Fibroblast of villous mesenchyme (primary cell): ENCODE data around the gene AFDN. TPM values are rescaled to one million over a fixed set of nuclear protein-coding genes. Genes with fewer than 3 reads are reported as not detected.

ENCODE experiments used
- DNase-seq: peaks from one replicate; pipeline ENCODE4 v3.0.0-alpha.2; 2010; ENCODE audit warnings: low read depth
- H3K4me3 ChIP-seq: 2 replicates; pipeline ENCODE4 v1.5.1; 2011; ENCODE audit warnings: low read depth, mild to moderate bottlenecking, low read length
- total RNA-seq: library from RNA; depleted of rRNA; stranded (reverse); fragments of >200 nt; gene quantifications from 2 replicates; pipeline ENCODE4 v1.2.3, GENCODE V29; 2012
- TF ChIP-seq, protein P1 (sequence below): IDR thresholded peaks from 2 replicates; pipeline ENCODE4 v1.5.1; 2012; ENCODE audit warnings: low read depth, mild to moderate bottlenecking, low read length; ENCODE audit not compliant: insufficient read depth

Gene AFDN
- total RNA-seq, 1 donor, result 37.1 TPM

DNA sequence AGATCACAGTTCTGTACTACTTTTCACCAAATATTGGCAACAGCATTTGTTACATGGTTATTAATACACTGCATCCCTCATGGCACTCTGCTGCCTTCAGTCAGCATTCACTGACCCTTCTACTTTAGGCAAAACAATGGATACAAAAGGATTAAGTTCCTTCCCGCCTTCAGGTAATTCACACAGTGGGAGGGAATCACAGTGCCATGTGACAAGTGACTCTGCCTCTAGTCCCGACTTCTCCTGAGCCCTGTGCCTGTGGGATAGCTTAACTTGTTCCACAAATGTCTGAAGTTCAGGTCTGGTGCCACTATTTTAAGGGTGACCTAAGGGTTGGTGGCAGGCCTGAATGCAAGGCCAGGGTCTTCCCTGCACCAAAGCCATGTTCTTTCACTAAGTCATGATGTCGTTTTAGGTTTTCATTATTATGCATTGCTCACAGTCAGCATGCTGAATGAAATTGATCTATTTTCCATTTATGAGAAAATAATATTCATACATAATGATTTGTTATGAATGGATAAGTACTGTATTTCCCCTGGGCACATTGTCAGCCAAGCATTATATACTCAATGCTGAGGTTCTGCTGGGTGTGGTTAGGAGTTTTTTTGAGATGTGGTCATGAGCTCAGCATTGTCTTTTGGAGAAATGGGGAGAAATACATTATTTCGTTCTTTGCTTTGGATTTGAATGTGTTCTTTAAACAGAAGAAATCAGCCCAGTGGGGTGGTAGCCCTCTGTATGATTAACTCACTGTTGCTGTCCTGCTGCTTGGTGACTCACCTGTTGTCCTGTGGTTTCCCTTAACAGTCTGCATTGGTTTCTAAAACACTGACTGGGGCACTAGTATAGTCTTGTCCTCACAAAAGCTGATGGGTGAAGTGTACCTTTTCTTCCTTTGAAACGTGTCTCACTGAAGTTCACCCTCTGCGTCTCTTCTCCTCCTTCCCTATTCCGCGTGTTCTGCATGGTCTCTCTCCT, 66.4 kb downstream of the AFDN start:
- TF ChIP-seq, protein P1, sequence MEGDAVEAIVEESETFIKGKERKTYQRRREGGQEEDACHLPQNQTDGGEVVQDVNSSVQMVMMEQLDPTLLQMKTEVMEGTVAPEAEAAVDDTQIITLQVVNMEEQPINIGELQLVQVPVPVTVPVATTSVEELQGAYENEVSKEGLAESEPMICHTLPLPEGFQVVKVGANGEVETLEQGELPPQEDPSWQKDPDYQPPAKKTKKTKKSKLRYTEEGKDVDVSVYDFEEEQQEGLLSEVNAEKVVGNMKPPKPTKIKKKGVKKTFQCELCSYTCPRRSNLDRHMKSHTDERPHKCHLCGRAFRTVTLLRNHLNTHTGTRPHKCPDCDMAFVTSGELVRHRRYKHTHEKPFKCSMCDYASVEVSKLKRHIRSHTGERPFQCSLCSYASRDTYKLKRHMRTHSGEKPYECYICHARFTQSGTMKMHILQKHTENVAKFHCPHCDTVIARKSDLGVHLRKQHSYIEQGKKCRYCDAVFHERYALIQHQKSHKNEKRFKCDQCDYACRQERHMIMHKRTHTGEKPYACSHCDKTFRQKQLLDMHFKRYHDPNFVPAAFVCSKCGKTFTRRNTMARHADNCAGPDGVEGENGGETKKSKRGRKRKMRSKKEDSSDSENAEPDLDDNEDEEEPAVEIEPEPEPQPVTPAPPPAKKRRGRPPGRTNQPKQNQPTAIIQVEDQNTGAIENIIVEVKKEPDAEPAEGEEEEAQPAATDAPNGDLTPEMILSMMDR, result no peak
- DNase-seq, result peak; percentile 4
- no peak overlapping the region for H3K4me3 ChIP-seq

DNA sequence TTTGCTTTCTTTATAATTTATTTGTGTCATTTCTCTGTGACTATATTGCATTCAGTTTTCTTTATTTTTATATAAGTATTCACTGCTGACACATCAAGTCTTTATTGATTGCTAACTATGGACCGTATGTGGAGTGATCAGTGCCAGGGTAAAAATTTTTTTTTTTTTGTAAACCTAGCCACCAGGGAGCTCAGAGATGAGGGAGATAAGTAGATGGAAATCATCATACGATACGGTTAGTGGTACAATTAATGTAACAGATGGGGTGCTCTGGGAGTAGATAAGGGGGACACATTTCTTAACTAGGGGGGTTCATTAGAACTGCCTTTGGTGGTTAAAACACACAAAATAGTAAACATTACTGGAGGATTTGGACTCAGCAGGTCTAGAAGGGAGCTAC, 68.3 kb downstream of the AFDN start:
- TF ChIP-seq, protein P1, result no peak
- H3K4me3 ChIP-seq, result no peak overlapping the region
- no peak for DNase-seq

DNA sequence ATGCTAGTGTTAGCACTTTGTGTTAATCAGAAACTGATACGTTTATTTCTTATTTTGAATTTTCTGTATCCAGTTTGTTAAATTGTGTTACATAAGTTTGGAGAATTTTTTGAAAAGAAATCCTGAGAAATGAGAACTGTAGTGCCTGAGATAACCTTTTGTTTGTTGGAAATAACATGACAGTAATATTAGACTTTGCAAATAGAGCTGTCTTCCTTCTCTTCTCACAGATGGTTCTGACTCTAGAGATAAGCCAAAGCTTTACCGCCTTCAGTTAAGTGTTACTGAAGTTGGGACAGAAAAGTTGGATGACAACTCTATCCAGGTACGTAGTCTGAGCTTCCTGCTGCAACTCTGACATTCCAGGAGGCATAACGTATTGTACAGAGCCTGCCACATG, 69.9 kb downstream of the AFDN start:
- no peak for DNase-seq
- TF ChIP-seq, protein P1, result no peak
- no peak overlapping the region for H3K4me3 ChIP-seq

DNA sequence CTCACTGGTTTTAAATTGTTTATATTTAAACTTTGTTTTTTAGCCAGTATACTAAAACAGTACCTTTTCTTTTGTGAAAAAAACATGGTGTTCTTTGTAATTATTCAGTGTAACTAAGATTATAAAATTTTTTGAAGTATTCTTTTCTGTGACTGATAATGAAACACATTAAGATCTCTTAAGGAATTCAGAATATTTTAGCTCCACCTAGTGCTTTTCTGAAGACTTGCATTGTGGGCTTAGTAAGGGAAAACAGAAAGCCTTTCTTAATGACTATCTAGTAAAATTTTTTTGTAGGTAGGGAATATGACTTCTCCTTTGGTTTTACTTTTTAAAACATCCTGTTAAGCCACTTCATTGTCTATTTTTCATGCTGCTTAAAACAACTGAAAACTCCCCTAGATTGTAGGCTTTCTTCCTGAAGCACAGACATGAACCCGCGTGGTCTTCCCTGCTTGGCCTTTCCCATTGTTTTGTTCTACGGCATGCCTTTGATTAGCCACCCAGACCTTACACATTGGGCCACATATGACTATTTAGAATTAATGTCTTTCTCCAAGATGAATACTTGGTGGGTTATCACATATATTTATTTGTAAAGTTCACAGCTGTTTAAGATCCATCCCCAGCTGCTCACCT, 72.1 kb downstream of the AFDN start:
- no peak overlapping the region for H3K4me3 ChIP-seq
- TF ChIP-seq, protein P1, result peak; percentile 80
- DNase-seq, result peak; percentile 63

DNA sequence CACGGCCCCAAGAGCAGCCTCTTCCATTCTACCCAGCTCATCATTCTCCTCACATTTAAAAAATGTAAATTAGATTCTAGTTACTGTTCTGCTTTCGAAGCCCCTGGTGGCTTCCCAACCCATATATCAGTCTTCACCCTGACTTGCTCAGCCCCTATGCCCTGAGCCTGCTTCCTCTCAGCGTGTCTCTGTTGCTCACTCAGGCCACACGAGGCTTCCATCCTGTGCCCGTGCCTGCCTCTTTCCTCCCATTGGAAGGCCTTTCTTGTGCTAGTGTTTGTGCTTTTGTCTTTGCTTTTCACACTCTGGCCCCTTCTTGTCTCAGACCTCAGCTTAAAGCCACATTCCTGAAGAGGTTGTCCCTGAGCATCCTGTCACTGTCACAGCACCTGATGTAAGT, 78.1 kb downstream of the AFDN start:
- DNase-seq, result no peak
- TF ChIP-seq, protein P1, result no peak
- no peak overlapping the region for H3K4me3 ChIP-seq

DNA sequence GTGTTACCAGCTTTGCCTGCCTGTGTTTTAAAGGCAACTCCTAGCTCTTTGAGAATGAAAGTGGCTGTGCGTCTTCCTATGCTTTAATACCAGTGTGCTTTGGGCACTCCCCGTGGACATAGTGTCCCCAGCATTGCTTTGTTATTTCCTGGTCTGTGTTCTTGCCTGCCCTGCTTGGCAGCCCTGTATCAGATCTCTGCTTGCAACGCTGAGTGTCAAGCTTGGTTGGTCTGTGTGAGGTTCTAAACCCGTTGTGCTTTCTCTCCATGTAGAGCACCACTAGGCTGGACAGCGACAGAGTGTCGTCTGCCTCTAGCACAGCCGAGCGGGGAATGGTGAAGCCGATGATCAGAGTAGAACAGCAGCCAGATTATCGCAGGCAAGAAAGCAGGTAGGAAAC, 80.2 kb downstream of the AFDN start:
- DNase-seq, result no peak
- TF ChIP-seq, protein P1, result no peak
- no peak overlapping the region for H3K4me3 ChIP-seq
